ENCODE results near the gene AHCYL2.

- TF ChIP-seq CTCF (IDR thresholded peaks at IDR 0.05) (no peak), POLR2A (IDR thresholded peaks at IDR 0.05) (no peak), POLR2AphosphoS5 (IDR thresholded peaks at IDR 0.05) (no peak)
Observed at GRCh38 chr7:129391546-129392171, 166.8 kb downstream of the AHCYL2 start.

All from gastroesophageal sphincter (tissue), 3 donors.